Measurements from ENCODE around the gene OTX2. TPM values are rescaled to one million over a fixed set of nuclear protein-coding genes. Genes with fewer than 3 reads are reported as not detected.

Gene OTX2
- polyA plus RNA-seq, 1 experiment: not detected

DNA sequence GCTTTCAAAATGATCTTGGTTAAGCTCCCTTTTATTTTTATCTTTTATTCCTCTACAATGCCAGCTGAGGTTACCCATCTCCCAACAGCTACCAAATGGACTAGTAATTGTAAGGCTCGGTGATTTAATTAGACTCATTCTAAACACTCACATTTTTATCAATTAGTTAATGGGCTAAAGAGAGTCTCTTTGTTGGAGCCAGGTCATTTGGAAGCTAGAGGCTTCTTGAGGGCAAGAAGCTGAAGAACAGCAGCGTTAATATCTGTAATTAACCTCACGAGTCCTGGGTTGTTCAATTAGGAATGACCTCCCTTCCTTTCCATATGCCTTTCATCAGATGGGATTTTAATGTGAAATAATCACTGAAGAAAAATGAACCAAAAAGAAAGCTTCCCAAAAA, 56.9 kb downstream of the OTX2 start:
- TF ChIP-seq, protein P1, sequence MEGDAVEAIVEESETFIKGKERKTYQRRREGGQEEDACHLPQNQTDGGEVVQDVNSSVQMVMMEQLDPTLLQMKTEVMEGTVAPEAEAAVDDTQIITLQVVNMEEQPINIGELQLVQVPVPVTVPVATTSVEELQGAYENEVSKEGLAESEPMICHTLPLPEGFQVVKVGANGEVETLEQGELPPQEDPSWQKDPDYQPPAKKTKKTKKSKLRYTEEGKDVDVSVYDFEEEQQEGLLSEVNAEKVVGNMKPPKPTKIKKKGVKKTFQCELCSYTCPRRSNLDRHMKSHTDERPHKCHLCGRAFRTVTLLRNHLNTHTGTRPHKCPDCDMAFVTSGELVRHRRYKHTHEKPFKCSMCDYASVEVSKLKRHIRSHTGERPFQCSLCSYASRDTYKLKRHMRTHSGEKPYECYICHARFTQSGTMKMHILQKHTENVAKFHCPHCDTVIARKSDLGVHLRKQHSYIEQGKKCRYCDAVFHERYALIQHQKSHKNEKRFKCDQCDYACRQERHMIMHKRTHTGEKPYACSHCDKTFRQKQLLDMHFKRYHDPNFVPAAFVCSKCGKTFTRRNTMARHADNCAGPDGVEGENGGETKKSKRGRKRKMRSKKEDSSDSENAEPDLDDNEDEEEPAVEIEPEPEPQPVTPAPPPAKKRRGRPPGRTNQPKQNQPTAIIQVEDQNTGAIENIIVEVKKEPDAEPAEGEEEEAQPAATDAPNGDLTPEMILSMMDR (IDR thresholded peaks at IDR 0.05; ENCODE audit: insufficient read depth, low read depth, low read length): no peak
- Histone ChIP-seq H3K36me3 (ENCODE audit: control insufficient read depth, insufficient read depth, low read length) (no peaks in the 10 kb centered on the region), H3K4me3 (ENCODE audit: low read depth, low read length) (no peak overlapping the region), H3K27me3 (ENCODE audit: control insufficient read depth, insufficient read depth, low read length) (no peaks in the 10 kb centered on the region)
- DNase-seq (ENCODE audit: low read depth): no peak
- ChIA-PET POLR2A (no interaction called here), CTCF (interaction anchor here (1.0 kb wide), 1 partner anchor 42 kb away, joined by 3 read pairs; no protein-coding TSS in a partner anchor)

DNA sequence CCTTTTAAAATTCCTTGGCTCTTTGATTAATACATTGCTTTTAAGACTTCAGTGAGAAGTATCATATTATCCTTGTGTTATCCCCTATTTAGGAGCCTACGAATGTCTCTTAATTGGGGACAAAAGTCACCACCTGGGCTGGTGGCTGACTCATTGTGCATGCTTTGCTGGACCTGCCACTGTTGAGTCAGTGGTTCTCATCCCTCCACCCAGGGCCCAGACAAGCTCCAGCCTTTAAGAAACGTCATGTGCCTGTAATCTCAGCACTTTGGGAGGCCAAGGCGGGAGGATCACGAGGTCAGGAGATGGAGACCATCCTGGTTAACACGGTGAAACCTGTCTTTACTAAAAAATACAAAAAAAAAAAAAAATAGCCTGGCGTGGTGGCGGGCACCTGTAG, 57.9 kb downstream of the OTX2 start:
- TF ChIP-seq, protein P1 (IDR thresholded peaks at IDR 0.05; ENCODE audit: insufficient read depth, low read depth, low read length): no peak
- ChIA-PET CTCF (no interaction called here), POLR2A (no interaction called here)
- Histone ChIP-seq H3K4me3 (ENCODE audit: low read depth, low read length) (no peak overlapping the region), H3K36me3 (ENCODE audit: control insufficient read depth, insufficient read depth, low read length) (no peaks in the 10 kb centered on the region), H3K27me3 (ENCODE audit: control insufficient read depth, insufficient read depth, low read length) (no peaks in the 10 kb centered on the region)
- no peak for DNase-seq (ENCODE audit: low read depth)

DNA sequence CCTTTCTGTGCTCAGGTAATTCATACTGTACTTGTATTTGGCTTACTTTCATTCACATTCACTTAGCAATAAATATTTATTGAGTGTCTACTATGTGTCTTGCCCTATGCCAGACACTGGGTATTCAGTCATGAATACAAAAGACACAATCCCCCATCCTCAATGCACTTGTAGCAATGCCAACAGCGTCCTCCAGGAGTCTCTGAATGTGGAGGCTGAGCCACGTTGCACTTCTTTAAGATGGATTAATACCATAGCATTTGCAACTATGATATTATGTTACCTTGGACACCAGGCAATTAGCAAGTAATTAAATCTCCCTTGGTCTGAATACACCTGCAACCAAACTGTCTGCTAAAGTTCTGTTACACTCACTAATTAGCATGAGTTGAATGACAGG, 58.8 kb downstream of the OTX2 start:
- TF ChIP-seq, protein P1 (IDR thresholded peaks at IDR 0.05; ENCODE audit: insufficient read depth, low read depth, low read length): no peak
- DNase-seq (ENCODE audit: low read depth): no peak

More for the DNA sequence above, 58.8 kb downstream of the OTX2 start:
- no peaks in the 10 kb centered on the region for H3K27me3 ChIP-seq (ENCODE audit: control insufficient read depth, insufficient read depth, low read length)
- no peaks in the 10 kb centered on the region for H3K36me3 ChIP-seq (ENCODE audit: control insufficient read depth, insufficient read depth, low read length)
- ChIA-PET POLR2A (no interaction called here), CTCF (no interaction called here)
- no peak overlapping the region for H3K4me3 ChIP-seq (ENCODE audit: low read depth, low read length)

Small RNAs within 50 kb of the gene (small RNA-seq; reads per million reads assigned to genes)
- gene RN7SL461P (ENCODE audit: insufficient read length, low read depth, low replicate concordance) (not detected), gene RNU6-1204P (ENCODE audit: insufficient read length, low read depth, low replicate concordance) (not detected)

Other genes with a start within 250 kb of the OTX2 start
- gene TMEM260, start 230.7 kb downstream of the OTX2 start, polyA plus RNA-seq (2011; rRNA removed): 9.8 and 15.3 TPM in 2 replicates

All from BJ (cell line).